IMR-90 (cell line): ENCODE results near the gene MTA2. TPM values are rescaled to one million over a fixed set of nuclear protein-coding genes. Genes with fewer than 3 reads are reported as not detected.

Experiments
- ATAC-seq: fragments of 200-7000 bp; cut with Tn5 transposase; 2 replicates; pipeline ENCODE4 v1.9.1; 2020; ENCODE audit warnings: low read depth, mild to moderate bottlenecking, moderate library complexity
- BruUV-seq: library from RNA; stranded (reverse); fragments of 400-500 nt; replicated peaks from 2 replicates; lab custom pipeline; 2021; lab: Mats Ljungman, UMichigan
- CTCF ChIA-PET: fragments of 300-600 bp; formaldehyde crosslinking; extraction: SDS; loops from one replicate; lab custom pipeline; 2021; ENCODE audit warnings: antibody characterized with exemption; lab: Yijun Ruan, JAX
- POLR2A ChIA-PET: fragments of 300-600 bp; sonication (Branson Sonifier 250); formaldehyde crosslinking; loops from one replicate; lab custom pipeline; 2022; ENCODE audit warnings: antibody characterized with exemption; ENCODE audit not compliant: unreplicated experiment; lab: Charles Lee
- DNase-seq: peaks from one replicate; pipeline ENCODE4 v3.0.0; 2013
- H2AFZ ChIP-seq: replicated peaks from 2 replicates; pipeline ENCODE3; 2013; ENCODE audit warnings: low read length, mild to moderate bottlenecking; ENCODE audit not compliant: poor library complexity
- H2AK5ac ChIP-seq: 2 replicates; pipeline ENCODE4 v1.6.1; 2013; ENCODE audit warnings: low read depth, low read length, inconsistent platforms
- H2AK9ac ChIP-seq: replicated peaks from 2 replicates; pipeline ENCODE3; 2013; ENCODE audit warnings: mild to moderate bottlenecking, low read depth, low read length, moderate library complexity; ENCODE audit not compliant: poor library complexity
- H2BK120ac ChIP-seq: 2 replicates; pipeline ENCODE4 v1.6.1; 2013; ENCODE audit warnings: low read depth, low read length, inconsistent platforms
- H2BK15ac ChIP-seq: 3 replicates; pipeline ENCODE4 v1.6.1; 2013; ENCODE audit warnings: low read depth, low read length, inconsistent platforms
- H2BK20ac ChIP-seq: 2 replicates; pipeline ENCODE4 v1.6.1; 2013; ENCODE audit warnings: low read depth, mild to moderate bottlenecking, inconsistent platforms, low read length, moderate library complexity
- H2BK5ac ChIP-seq: 2 replicates; pipeline ENCODE4 v1.6.1; 2013; ENCODE audit warnings: mild to moderate bottlenecking, low read depth, low read length, inconsistent platforms; ENCODE audit not compliant: poor library complexity, severe bottlenecking
- H3K14ac ChIP-seq: replicated peaks from 2 replicates; pipeline ENCODE4 v1.6.1; 2013; ENCODE audit warnings: low read depth, low read length, inconsistent platforms
- H3K18ac ChIP-seq: 2 replicates; pipeline ENCODE4 v1.6.1; 2013; ENCODE audit warnings: low read depth, low read length, control low read depth
- H3K23ac ChIP-seq: 2 replicates; pipeline ENCODE4 v1.6.1; 2013; ENCODE audit warnings: low read depth, low read length, inconsistent platforms
- H3K27ac ChIP-seq: 2 replicates; pipeline ENCODE4 v1.5.1; 2013; ENCODE audit warnings: mild to moderate bottlenecking, control low read depth, low read length; ENCODE audit not compliant: insufficient read depth
- H3K27me3 ChIP-seq: 2 replicates; pipeline ENCODE4 v1.6.1; 2013; ENCODE audit warnings: low read length; ENCODE audit not compliant: control insufficient read depth, insufficient read depth
- H3K36me3 ChIP-seq: 2 replicates; pipeline ENCODE4 v1.6.1; 2013; ENCODE audit warnings: low read length, mixed read lengths; ENCODE audit not compliant: control insufficient read depth, insufficient read depth
- H3K4ac ChIP-seq: 2 replicates; pipeline ENCODE4 v1.6.1; 2013; ENCODE audit warnings: low read depth, low read length, inconsistent platforms
- H3K4me1 ChIP-seq: 2 replicates; pipeline ENCODE4 v1.6.1; 2013; ENCODE audit warnings: low read length, mixed read lengths; ENCODE audit not compliant: control insufficient read depth, insufficient read depth
- H3K4me2 ChIP-seq: 2 replicates; pipeline ENCODE4 v1.6.1; 2013; ENCODE audit warnings: low read depth, mild to moderate bottlenecking, control low read depth, low read length, moderate library complexity
- H3K4me3 ChIP-seq: 2 replicates; pipeline ENCODE4 v1.5.1; 2013; ENCODE audit warnings: low read depth, mild to moderate bottlenecking, control low read depth, low read length, moderate library complexity; ENCODE audit not compliant: insufficient read depth
- H3K56ac ChIP-seq: 2 replicates; pipeline ENCODE4 v1.6.1; 2013; ENCODE audit warnings: low read length, inconsistent platforms; ENCODE audit not compliant: insufficient read depth; ENCODE audit errors: extremely low read depth
- H3K79me1 ChIP-seq, 2 experiments: 2 replicates each; pipeline ENCODE4 v1.6.1; 2013; ENCODE audit warnings: low read length in 2 of 2, inconsistent platforms in 1 of 2, low read depth in 1 of 2
- H3K9ac ChIP-seq: 2 replicates; pipeline ENCODE4 v1.6.1; 2013; ENCODE audit warnings: low read depth, low read length, control low read depth
- H3K9me1 ChIP-seq: 2 replicates; pipeline ENCODE4 v1.6.1; 2013; ENCODE audit warnings: low read length, inconsistent platforms; ENCODE audit not compliant: insufficient read depth
- H3K9me3 ChIP-seq: 2 replicates; pipeline ENCODE4 v1.6.1; 2013; ENCODE audit warnings: low read length; ENCODE audit not compliant: control insufficient read depth, insufficient read depth
- H4K20me1 ChIP-seq: 2 replicates; pipeline ENCODE4 v1.6.1; 2013; ENCODE audit warnings: low read length, inconsistent platforms; ENCODE audit not compliant: insufficient read depth
- H4K5ac ChIP-seq: 2 replicates; pipeline ENCODE4 v1.6.1; 2013; ENCODE audit warnings: mild to moderate bottlenecking, low read depth, low read length, control low read depth
- H4K8ac ChIP-seq, 2 experiments: 2 replicates each; pipeline ENCODE4 v1.6.1; 2013; ENCODE audit warnings: low read depth in 2 of 2, low read length in 2 of 2, control low read depth in 1 of 2, inconsistent platforms in 1 of 2
- H4K91ac ChIP-seq: 2 replicates; pipeline ENCODE4 v1.6.1; 2013; ENCODE audit warnings: low read depth, low read length, inconsistent platforms; ENCODE audit not compliant: insufficient read depth
- CEBPB ChIP-seq: IDR thresholded peaks from 2 replicates; pipeline ENCODE4 v1.6.1; 2012; ENCODE audit warnings: low read depth, low read length, improper control_type of control experiment
- CHD1 ChIP-seq: IDR thresholded peaks from 2 replicates; pipeline ENCODE4 v1.6.1; 2012; ENCODE audit warnings: low read depth, low read length, improper control_type of control experiment
- MAFK ChIP-seq: IDR thresholded peaks from 2 replicates; pipeline ENCODE4 v1.6.1; 2012; ENCODE audit warnings: low read depth, low read length, improper control_type of control experiment
- MAZ ChIP-seq: IDR thresholded peaks from 2 replicates; pipeline ENCODE4 v1.6.1; 2012; ENCODE audit warnings: low read depth, mild to moderate bottlenecking, low read length, improper control_type of control experiment, moderate library complexity, borderline replicate concordance
- MXI1 ChIP-seq: IDR thresholded peaks from 2 replicates; pipeline ENCODE4 v1.6.1; 2012; ENCODE audit warnings: low read depth, mild to moderate bottlenecking, low read length, moderate library complexity, borderline replicate concordance
- NFE2L2 ChIP-seq: fragments of 150-350 bp; IDR thresholded peaks from 2 replicates; pipeline ENCODE4 v1.6.1; 2016; ENCODE audit warnings: low read depth, mild to moderate bottlenecking, low read length
- POLR2A ChIP-seq: IDR thresholded peaks from 2 replicates; pipeline ENCODE4 v1.6.1; 2012; ENCODE audit warnings: mild to moderate bottlenecking, low read depth, low read length
- RAD21 ChIP-seq: IDR thresholded peaks from 2 replicates; pipeline ENCODE4 v1.6.1; 2012; ENCODE audit warnings: low read length, improper control_type of control experiment
- RCOR1 ChIP-seq: IDR thresholded peaks from 2 replicates; pipeline ENCODE4 v1.6.1; 2012; ENCODE audit warnings: mild to moderate bottlenecking, low read length, improper control_type of control experiment; ENCODE audit not compliant: insufficient replicate concordance
- SMC3 ChIP-seq: fragments of 150-350 bp; IDR thresholded peaks from 2 replicates; pipeline ENCODE4 v1.6.1; 2016; ENCODE audit warnings: low read depth, mild to moderate bottlenecking, antibody characterized with exemption, low read length, moderate library complexity
- WGBS, 2 experiments: methylation state at CpG; one replicate each; pipeline versions ENCODE4 v1.1.5 to v1.1.7; 2013; ENCODE audit warnings: missing lambda C conversion rate in 2 of 2; ENCODE audit not compliant: insufficient read length in 1 of 2; ENCODE audit errors: extremely low coverage in 2 of 2; 5-methylcytosine and 5-hydroxymethylcytosine counted together
- dilution Hi-C: fragments of 300-500 bp; cut with HindIII; formaldehyde crosslinking; loops from one replicate; pipeline ENCODE4 v1.14.3; 2018; ENCODE audit warnings: low sequenced_read_pairs; ENCODE audit not compliant: unreplicated experiment
- in situ Hi-C: fragments of 300-500 bp; cut with MboI; formaldehyde crosslinking; loops from 3 replicates; pipeline ENCODE4 v1.14.3; 2019; ENCODE audit warnings: low sequenced_read_pairs, inconsistent platforms, mixed read lengths
- intact Hi-C: fragments of 100-400 bp; cut with micrococcal nuclease; formaldehyde crosslinking; loops from 2 replicates; pipeline ENCODE4 v1.10.0; 2022
- polyA plus RNA-seq, 3 experiments: library from polyadenylated mRNA; depleted of rRNA; stranded (reverse); fragments of >200 nt; gene quantifications; 2 replicates each; pipeline ENCODE4 v1.2.3, GENCODE V29; 2012; ENCODE audit warnings: low replicate concordance in 1 of 3
- total RNA-seq: library from RNA; depleted of rRNA; stranded (reverse); fragments of >200 nt; gene quantifications from 2 replicates; pipeline ENCODE4 v1.2.3, GENCODE V29; 2012
- TF ChIP-seq, protein P1 (sequence below): conservative IDR thresholded peaks from 2 replicates; pipeline ENCODE4 v1.5.1; 2012; ENCODE audit warnings: mild to moderate bottlenecking, low read depth, low read length, improper control_type of control experiment
- TF ChIP-seq, protein P2 (sequence below): fragments of 150-350 bp; IDR thresholded peaks from 2 replicates; pipeline ENCODE4 v1.6.1; 2017; ENCODE audit warnings: mild to moderate bottlenecking, antibody characterized with exemption, low read length, low read depth

Gene MTA2
- total and polyA plus RNA-seq, 2 of the 4 experiments (the other 2 are of a cell fraction) = 34.8 to 136 TPM

DNA sequence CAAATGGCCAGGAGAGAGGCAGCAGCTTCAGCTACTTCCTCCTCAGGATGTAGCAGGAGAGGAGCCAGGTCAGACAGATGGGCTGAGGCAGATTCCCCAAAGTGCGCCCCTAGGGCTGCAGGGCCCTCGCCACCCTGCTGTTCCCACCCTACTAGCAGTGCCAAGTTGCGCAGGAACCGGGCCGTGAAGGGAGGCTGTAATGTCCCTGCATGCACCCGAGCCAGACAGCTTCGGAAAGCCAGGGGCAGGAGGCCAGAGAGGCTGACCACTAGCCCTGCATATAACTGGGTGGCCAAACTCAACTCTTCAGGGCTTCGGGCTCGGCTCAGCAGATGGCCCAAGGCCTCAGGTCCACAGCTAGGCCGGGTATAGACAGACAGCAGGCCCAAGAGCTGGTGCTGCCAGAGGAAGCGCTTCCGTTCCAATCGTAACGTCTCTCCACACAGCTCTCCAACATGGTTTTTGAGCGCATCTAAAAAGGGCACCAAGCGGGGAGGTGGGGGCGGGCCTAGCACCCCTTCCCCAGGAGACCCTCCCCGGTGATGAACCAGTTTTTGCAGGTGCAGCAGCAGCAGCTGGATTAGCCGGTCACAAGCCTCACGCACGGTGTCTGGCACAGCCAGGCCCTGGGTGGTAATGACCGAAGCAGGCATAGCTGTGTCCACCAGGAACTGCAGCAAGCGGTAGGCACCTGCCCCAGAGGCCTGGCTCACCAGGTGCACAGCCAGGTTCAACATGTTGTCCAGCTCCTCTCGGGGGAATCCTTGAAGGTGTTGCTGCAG, 46.7 kb upstream of the MTA2 start:
- in situ Hi-C loops = no loop called here
- H3K27me3 ChIP-seq = no peaks in the 10 kb centered on the region
- H4K91ac ChIP-seq = no peak overlapping the region
- H4K8ac ChIP-seq = no peak overlapping the region
- peaks cover 6 to 57% of the 10 kb centered on the region in 2 experiments for H3K79me1 ChIP-seq
- H3K36me3 ChIP-seq = peaks cover 32% of the 10 kb centered on the region
- no peak overlapping the region for H2BK120ac ChIP-seq
- no peak overlapping the region for H2AFZ ChIP-seq
- H3K9me3 ChIP-seq = no peaks in the 10 kb centered on the region
- H3K4ac ChIP-seq = no peak overlapping the region
- dilution Hi-C loops = no loop called here
- WGBS, 2 experiments = 95% methylated on average over 18 of the region's 24 CpGs; no CpG with 5 or more reads in 1 of the 2 experiments
- H3K14ac ChIP-seq = no peak overlapping the region
- CTCF ChIA-PET = no interaction called here
- no peak overlapping the region for H3K4me2 ChIP-seq
- POLR2A ChIA-PET = no interaction called here
- H2BK5ac ChIP-seq = no peak overlapping the region
- intact Hi-C loops = no loop called here
- H3K18ac ChIP-seq = no peak overlapping the region
- H3K56ac ChIP-seq = no peak overlapping the region
- H4K20me1 ChIP-seq = peaks cover 17% of the 10 kb centered on the region
- 0 out of 2 replicates have a peak, but pooled peaks cover 7% of the 10 kb centered on the region for H3K9me1 ChIP-seq
- H3K9ac ChIP-seq = no peak overlapping the region
- TF ChIP-seq RAD21 = no peak
- no peak for TF ChIP-seq POLR2A
- TF ChIP-seq, protein P1, sequence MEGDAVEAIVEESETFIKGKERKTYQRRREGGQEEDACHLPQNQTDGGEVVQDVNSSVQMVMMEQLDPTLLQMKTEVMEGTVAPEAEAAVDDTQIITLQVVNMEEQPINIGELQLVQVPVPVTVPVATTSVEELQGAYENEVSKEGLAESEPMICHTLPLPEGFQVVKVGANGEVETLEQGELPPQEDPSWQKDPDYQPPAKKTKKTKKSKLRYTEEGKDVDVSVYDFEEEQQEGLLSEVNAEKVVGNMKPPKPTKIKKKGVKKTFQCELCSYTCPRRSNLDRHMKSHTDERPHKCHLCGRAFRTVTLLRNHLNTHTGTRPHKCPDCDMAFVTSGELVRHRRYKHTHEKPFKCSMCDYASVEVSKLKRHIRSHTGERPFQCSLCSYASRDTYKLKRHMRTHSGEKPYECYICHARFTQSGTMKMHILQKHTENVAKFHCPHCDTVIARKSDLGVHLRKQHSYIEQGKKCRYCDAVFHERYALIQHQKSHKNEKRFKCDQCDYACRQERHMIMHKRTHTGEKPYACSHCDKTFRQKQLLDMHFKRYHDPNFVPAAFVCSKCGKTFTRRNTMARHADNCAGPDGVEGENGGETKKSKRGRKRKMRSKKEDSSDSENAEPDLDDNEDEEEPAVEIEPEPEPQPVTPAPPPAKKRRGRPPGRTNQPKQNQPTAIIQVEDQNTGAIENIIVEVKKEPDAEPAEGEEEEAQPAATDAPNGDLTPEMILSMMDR = no peak
- no peak for TF ChIP-seq MAFK
- TF ChIP-seq RCOR1 = no peak
- TF ChIP-seq NFE2L2 = no peak
- no peak for TF ChIP-seq CEBPB
- no peak for TF ChIP-seq MXI1
- no peak for TF ChIP-seq CHD1
- TF ChIP-seq, protein P2, sequence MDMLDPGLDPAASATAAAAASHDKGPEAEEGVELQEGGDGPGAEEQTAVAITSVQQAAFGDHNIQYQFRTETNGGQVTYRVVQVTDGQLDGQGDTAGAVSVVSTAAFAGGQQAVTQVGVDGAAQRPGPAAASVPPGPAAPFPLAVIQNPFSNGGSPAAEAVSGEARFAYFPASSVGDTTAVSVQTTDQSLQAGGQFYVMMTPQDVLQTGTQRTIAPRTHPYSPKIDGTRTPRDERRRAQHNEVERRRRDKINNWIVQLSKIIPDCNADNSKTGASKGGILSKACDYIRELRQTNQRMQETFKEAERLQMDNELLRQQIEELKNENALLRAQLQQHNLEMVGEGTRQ = no peak
- no peak for TF ChIP-seq SMC3
- no peak for TF ChIP-seq MAZ
- no peak overlapping the region for H2BK20ac ChIP-seq
- H3K27ac ChIP-seq = no peak overlapping the region
- H3K23ac ChIP-seq = no peak overlapping the region
- H4K5ac ChIP-seq = no peak overlapping the region
- no peak overlapping the region for H2BK15ac ChIP-seq
- H2AK9ac ChIP-seq = no peak overlapping the region
- BruUV-seq = no TSS peak
- H2AK5ac ChIP-seq = no peak overlapping the region
- no peak overlapping the region for H3K4me3 ChIP-seq
- DNase-seq (no peak), ATAC-seq (no peak)
- H3K4me1 ChIP-seq = peaks cover 8% of the 10 kb centered on the region
